GM19455 (cell line): ENCODE measurements around the gene PTPRR.

ENCODE experiments used
- ATAC-seq: cut with Tn5 transposase; IDR thresholded peaks from one replicate; pipeline ENCODE4 v1.9.1; 2021; ENCODE audit not compliant: unreplicated experiment

PTPRR gene

DNA sequence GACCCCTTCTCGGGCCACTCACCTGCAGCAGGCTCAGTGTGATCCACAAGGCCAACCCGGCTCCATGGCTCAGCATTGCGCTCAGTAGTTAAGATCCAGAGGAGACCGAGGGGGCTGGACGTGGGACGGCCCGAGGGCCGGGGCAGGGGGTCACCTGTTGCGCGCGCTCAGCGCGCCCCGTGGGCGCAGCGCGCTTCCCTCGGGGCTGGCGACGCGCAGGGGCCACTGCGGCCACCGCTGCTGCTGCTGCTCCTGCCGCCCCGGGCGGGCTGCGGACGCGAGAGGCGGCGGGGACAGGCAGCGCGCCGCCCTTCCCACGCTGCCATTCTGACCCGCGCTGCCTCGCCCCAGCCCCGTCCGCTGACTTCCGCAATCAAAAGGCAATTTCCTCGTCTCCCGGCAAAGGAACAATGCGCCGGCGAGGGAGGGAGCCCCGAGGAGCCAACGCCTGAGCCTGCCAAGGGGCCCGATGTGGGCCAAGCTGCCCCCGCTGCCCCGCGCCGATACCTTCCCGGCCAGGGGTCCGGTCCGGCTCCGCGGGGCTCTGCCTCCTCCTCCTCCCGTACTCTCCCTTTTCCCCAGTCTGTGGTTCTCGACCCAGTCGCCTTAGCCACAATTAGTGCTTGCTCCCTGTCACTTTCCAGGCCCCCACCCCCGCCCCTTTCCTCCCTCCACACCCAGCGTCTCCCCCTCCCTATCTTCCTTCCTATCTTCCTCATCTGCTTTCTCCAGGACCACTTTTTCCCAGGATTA is 310.6 kb downstream of the PTPRR start:
- no peak for ATAC-seq

DNA sequence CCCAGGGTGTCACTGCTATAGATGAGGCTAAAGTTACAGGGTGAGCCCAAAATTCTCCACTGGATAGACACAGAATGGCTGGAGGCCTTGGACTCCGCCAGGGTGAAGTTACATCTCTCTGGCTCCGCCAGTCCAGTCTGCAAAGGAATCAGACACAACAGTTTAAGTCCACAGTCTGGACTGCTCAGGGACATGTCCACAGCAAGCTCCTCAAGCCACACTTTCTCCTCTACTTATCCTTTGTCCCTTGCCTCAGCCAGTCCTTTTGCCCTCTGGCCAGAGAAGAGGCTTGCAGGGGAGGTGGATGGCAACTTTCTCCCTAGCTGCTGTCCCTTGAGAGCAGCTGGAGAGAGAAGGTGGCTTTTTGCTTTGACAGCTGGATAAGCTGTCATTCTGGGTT is 311.3 kb downstream of the PTPRR start:
- no peak for ATAC-seq

DNA sequence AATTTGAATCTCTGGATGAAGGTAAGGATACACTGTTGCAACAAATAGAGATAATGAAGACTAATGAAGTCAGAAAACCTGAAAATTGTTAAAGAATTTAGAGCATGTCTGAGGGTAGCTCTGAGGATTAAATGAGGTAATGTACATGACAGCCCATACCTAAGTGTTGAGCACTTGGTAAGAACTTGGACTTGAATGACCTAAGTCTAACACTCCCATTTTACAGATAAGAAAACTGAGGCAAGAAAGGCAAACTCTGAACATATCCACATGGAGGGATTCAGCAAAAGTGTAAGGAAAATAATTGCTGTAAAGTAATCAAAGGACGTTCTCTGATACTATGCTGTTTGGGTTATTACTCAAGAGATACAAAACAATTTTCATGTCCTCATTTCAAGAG is 312.4 kb downstream of the PTPRR start:
- no peak for ATAC-seq

DNA sequence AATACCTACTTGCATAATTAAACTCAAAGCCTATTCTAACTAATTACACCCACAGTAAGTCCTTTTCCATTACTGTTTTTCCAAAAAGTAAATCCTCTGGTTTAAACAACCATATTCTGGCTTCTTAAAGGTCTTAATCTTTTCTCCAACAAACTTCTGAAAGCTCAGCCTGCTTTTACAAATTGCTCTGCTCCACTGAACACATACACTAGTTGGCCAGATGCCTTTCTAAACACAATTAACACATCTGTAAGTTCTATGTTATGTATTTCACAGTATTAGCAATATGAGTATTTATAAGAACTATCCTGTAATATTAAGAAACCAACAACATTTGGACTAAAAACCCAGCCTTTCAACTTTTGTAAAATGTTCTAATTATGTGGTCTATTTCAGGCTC is 313.4 kb downstream of the PTPRR start:
- no peak for ATAC-seq

- no peak for ATAC-seq
These were observed 314.6 kb downstream of the PTPRR start for GRCh38 chr12:70605976-70606375.

- no peak for ATAC-seq
These were observed 315.9 kb downstream of the PTPRR start for GRCh38 chr12:70604662-70605061.

- ATAC-seq: no peak
These were observed 317.5 kb downstream of the PTPRR start for GRCh38 chr12:70603044-70603443.

DNA sequence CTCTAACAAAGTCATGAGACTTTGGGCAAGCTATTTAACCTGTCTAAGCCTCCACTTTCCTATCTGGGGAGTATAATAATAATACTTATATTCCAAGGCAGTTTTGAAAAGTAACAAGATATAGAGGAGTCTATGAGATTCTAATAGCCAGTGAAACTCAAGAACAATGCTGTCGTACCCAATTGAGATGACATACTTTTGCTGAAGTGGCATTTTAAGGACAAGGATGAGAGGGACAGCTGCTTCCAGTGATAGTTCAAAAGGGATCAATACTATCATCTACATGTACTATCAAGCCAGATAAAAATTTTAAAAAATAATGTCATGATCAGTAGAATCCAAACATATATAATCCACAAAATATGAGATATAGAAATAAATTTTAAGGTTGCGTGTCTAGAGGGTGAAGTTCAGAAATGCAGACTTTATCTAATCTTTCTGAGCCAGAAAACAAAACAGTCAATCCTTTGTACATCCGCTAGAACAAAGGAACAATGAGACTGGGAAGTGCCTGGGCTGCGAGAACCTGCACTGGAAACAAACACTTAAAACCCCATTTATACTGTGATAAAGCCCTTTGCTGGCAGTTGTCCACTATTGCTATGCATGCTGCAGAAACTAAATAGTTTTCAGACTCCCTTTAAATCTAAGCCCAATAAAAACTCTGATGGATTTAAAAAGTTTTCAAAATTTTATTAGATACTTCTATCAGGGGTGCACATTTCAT is 321.9 kb downstream of the PTPRR start:
- ATAC-seq: no peak

DNA sequence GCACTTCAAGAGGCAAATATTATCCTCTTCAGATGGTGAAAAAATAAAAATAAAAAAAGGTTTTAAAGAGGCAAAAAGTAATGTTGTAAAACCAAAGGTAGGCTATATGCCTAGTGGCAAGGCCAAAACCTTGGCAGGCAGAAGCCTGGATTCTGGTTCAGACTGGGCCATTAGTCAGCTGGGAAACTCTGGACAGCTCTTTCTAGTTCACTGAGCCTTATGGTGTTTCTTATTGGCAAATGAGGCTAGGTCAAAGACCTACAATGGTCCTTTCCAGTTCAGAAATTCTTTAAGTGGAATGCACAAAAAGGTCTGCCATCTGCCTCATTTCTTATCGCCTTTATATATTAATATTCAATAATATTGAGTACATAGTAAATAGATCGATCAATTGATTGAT is 327.9 kb downstream of the PTPRR start:
- ATAC-seq: no peak

GRCh38 chr12:70590549-70591226 is 329.9 kb downstream of the PTPRR start:
- no peak for ATAC-seq

DNA sequence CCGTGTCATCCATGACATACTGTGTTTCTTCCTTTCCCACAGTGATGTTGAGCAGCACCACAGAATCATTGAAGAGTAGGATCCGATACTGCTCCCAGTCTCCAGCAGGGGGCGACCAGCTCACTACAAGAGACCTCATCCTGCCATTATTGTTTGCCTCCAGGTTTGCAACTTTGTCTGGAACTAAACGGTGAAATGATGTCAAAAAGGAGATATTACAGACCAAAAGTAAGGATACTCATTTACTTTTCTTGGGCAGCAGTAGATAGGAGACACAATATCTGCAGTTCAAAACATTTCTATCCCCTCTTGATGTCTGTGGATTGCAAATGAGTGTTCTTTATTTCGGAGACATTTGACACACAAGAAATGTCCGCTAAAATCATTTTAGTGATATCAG is 330.5 kb downstream of the PTPRR start:
- ATAC-seq: peak; percentile 85
